HTERT RPE-1 (cell line): Measurements from ENCODE around the gene CITED2.
"Not testable (repeated sequence)": the region's sequence is repeated elsewhere in the genome, so short reads cannot be mapped to it uniquely, and the experiment has no call there.

Experiments used
- in situ Hi-C: fragments of 300-500 bp; cut with MboI; formaldehyde crosslinking; loops from 4 replicates; pipeline ENCODE4 v1.14.3; 2020; ENCODE audit warnings: low sequenced_read_pairs

The CITED2 gene

GRCh38 chr6:139374357-139375225 is at the start of gene CITED2:
CITED2 (minus strand) TSS chr6:139374648; CDS start chr6:139373944, 704 bp downstream.
- in situ Hi-C loops, result no loop called here

- in situ Hi-C loops, result no loop called here
These were observed 48.7 kb upstream of the CITED2 start for GRCh38 chr6:139423037-139423703.

- in situ Hi-C loops, result no loop called here
These were observed 47.9 kb upstream of the CITED2 start for GRCh38 chr6:139422105-139423036.

- in situ Hi-C loops, result no loop called here
These were observed 44.2 kb upstream of the CITED2 start for GRCh38 chr6:139418481-139419132.

- in situ Hi-C loops, result no loop called here
These were observed 41.7 kb upstream of the CITED2 start for GRCh38 chr6:139416146-139416545.

GRCh38 chr6:139415365-139415764 is 40.9 kb upstream of the CITED2 start:
- in situ Hi-C loops, result no loop called here

GRCh38 chr6:139412103-139412502 is 37.7 kb upstream of the CITED2 start:
- in situ Hi-C loops, result not testable (repeated sequence)

GRCh38 chr6:139409026-139409425 is 34.6 kb upstream of the CITED2 start:
- in situ Hi-C loops, result no loop called here

- in situ Hi-C loops, result no loop called here
These were observed 33.3 kb upstream of the CITED2 start for GRCh38 chr6:139407718-139408222.

- in situ Hi-C loops, result no loop called here
These were observed 32.3 kb upstream of the CITED2 start for GRCh38 chr6:139406577-139407343.

- in situ Hi-C loops, result no loop called here
These were observed 28.5 kb upstream of the CITED2 start for GRCh38 chr6:139402876-139403386.

- in situ Hi-C loops, result no loop called here
These were observed 24.2 kb upstream of the CITED2 start for GRCh38 chr6:139398658-139399057.

- in situ Hi-C loops, result no loop called here
These were observed 21.4 kb upstream of the CITED2 start for GRCh38 chr6:139395891-139396301.

GRCh38 chr6:139395371-139395770 is 20.9 kb upstream of the CITED2 start:
- in situ Hi-C loops, result no loop called here

GRCh38 chr6:139394027-139394649 is 19.7 kb upstream of the CITED2 start:
- in situ Hi-C loops, result no loop called here

GRCh38 chr6:139392794-139393193 is 18.3 kb upstream of the CITED2 start:
- in situ Hi-C loops, result no loop called here

GRCh38 chr6:139391709-139392108 is 17.3 kb upstream of the CITED2 start:
- in situ Hi-C loops, result no loop called here

- in situ Hi-C loops, result no loop called here
These were observed 16.0 kb upstream of the CITED2 start for GRCh38 chr6:139390447-139390846.

GRCh38 chr6:139388384-139388783 is 13.9 kb upstream of the CITED2 start:
- in situ Hi-C loops, result no loop called here
